Natural killer cell treated with Interleukin-12 subunit alpha and Interleukin-12 subunit beta and Interleukin-15 and Interleukin-18, amount 100 ng/mL, for 72 hours (primary cell): ENCODE results near the gene CACNA2D2. TPM values are rescaled to one million over a fixed set of nuclear protein-coding genes. Genes with fewer than 3 reads are reported as not detected.

Source experiments
- ATAC-seq, 2 donors: fragments of 150-1000 bp; cut with Tn5 transposase in 1 of 2; sonication (Bioruptor Pico), chemical (Tn5 transposase) in 1 of 2; 2 replicates each; pipeline ENCODE4 v1.10.0; 2021
- DNase-seq: peaks from one replicate; pipeline ENCODE4 v3.0.0; 2022; ENCODE audit warnings: low spot score
- H3K27ac Mint-ChIP-seq, 2 donors: 1 replicate in 1 of 2; 2 replicates in 1 of 2; pipeline ENCODE4 v1.8.0; 2022; ENCODE audit warnings: mixed read lengths in 2 of 2, mild to moderate bottlenecking in 1 of 2, moderate library complexity in 1 of 2
- H3K27me3 Mint-ChIP-seq, 2 donors: 1 replicate in 1 of 2; 2 replicates in 1 of 2; pipeline ENCODE4 v1.8.0; 2022; ENCODE audit warnings: mixed read lengths in 2 of 2
- H3K36me3 Mint-ChIP-seq: one replicate; pipeline ENCODE4 v1.8.0; 2022; ENCODE audit warnings: mixed read lengths
- H3K4me1 Mint-ChIP-seq, 2 donors: 1 replicate in 1 of 2; 2 replicates in 1 of 2; pipeline ENCODE4 v1.8.0; 2022; ENCODE audit warnings: low read depth in 2 of 2, mixed read lengths in 2 of 2, mild to moderate bottlenecking in 1 of 2
- H3K4me3 Mint-ChIP-seq: one replicate; pipeline ENCODE4 v1.8.0; 2022; ENCODE audit warnings: mixed read lengths
- H3K9me3 Mint-ChIP-seq: 2 replicates; pipeline ENCODE4 v1.8.0; 2022; ENCODE audit warnings: mixed read lengths
- total RNA-seq, 2 donors: library from RNA; stranded (reverse); gene quantifications; one replicate each; pipeline ENCODE4 v1.2.3, GENCODE V29; 2022

Gene CACNA2D2
- total RNA-seq, 2 donors from 2014 or later: 1.6 to 1.7 TPM

DNA sequence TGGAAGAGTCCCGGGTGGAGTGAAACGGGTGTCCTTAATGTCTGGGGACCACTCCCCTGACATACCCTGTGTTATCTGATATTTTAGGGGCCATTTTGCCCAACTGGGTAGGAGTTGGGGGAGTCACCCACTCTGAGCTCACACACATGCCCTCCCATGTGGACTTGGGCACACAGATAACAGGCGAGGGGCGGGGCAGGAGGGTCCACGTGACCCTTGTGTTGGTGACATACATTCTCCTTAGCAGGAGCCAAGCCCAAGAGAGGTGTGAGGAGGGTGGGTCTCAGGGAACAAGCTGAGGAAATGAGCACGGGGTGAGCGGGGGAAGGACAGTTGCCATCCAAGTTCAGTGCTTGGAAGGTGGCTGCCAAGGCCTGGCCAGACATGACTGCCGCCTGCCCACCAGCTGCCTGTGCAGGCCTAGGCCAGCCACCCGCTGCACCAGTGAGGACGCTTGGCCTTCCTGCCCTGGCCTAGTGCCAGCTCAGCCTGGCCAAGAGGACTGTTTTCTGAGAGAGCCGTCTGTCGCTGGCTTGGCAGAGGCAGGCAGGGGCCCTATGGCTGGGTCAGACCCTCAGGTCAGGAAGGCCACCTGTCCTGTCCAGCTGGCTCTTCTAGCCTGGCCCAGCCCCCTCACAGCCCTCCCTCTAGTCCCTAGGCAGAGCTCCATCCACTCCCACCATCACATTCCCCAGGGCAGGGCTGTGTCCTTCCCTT is 112.8 kb downstream of the CACNA2D2 start:
- Mint-ChIP-seq H3K27me3 (no peaks in the 10 kb centered on the region), H3K4me1 (peaks cover 6 to 15% of the 10 kb centered on the region in 2 donors), H3K27ac (no peak overlapping the region), H3K4me3 (no peak overlapping the region), H3K9me3 (no peaks in the 10 kb centered on the region), H3K36me3 (no peaks in the 10 kb centered on the region)
- ATAC-seq (no peak), DNase-seq (no peak)

DNA sequence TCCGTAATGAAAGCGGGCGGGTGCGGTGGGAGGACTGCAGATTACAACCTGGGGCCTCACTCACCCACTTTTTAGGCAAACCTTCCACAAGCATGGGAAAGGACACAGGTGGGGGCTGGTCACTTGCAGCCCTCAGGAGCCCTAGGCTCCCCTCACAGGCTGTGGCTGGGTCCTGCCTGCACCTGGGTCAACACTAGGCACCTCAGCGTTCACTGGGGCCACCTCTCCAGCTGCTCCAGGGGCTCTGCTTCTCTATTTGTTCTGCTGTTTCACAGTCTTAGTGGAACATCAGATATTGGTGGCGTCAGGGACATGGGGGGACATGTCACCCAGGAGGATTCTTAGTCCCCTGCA is 114.0 kb downstream of the CACNA2D2 start:
- Mint-ChIP-seq H3K4me1 (peaks cover 6 to 15% of the 10 kb centered on the region in 2 donors), H3K27me3 (no peaks in the 10 kb centered on the region), H3K27ac (no peak overlapping the region), H3K36me3 (no peaks in the 10 kb centered on the region), H3K9me3 (no peaks in the 10 kb centered on the region), H3K4me3 (no peak overlapping the region)
- DNase-seq: no peak
- no peak for ATAC-seq

DNA sequence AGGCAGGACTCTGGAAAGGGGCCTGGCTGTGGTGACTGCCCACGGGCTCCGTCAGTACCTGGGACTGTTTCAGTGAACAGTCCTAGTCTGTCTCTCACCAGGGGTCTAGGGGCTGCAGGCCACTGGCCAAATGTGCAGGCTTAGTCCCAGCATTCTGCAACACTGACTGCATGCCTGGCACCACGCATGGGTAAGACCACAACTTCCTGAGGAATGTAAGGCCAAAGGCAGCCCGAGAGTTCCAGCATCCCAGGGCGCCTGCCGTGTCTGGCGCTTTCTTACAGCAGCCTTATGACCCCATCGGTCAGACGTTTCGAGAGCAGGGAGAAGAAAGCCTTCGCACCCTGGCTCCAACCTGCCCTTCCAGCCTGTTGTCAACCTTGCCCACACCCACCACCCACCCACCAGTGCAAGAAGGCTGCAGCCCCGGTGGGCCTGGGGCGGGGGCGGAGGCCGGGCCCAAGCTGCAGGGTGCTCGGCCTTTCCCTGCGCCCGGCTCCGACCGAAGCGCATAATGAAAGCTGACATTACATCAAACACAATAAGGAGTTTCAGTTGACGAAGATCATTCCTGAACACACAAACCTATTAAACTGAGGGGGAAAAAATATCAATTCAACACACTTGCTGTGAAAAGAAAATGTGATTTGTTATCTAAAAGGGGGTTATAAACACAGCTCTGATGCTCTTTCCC is 114.6 kb downstream of the CACNA2D2 start:
- no peaks in the 10 kb centered on the region for H3K27me3 Mint-ChIP-seq
- DNase-seq (no peak), ATAC-seq (no peak)
- H3K36me3 Mint-ChIP-seq: no peaks in the 10 kb centered on the region
- peaks cover 6 to 15% of the 10 kb centered on the region in 2 donors for H3K4me1 Mint-ChIP-seq
- H3K4me3 Mint-ChIP-seq: no peak overlapping the region
- no peak overlapping the region for H3K27ac Mint-ChIP-seq
- H3K9me3 Mint-ChIP-seq: no peaks in the 10 kb centered on the region

DNA sequence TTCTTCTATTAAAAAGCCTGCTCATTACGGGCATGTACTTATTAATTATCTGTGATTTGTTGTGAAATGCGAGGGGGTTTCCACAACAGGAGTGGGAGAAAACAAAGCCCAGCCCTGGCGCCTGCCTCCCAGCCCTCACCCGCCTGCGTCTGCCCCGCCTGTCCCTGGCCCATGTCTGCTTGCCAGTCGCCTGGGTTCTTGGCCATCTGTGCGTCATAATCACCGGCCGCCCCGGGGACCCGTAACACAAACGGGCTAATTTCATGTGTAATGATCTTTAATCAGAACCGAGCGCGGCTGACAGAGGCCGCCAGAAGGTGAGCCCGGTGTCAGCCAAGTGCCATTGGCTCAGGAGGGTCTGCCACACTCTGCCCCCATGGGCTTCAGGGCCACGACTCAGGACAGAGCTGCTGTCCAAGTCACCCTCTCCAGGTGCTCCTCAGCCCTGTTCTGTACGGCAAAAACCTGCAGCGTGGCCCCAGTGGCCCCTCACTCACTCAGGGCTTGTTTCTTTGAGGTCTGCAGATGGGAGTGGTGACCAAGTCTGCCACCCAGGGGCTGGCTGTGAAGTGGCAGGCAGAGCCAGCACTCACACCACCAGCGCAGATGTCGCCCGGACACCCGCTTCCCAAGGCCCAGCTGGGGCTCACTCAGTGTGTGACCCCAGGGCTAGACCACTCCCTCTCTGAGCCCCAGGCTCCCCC is 115.3 kb downstream of the CACNA2D2 start:
- DNase-seq: no peak
- no peaks in the 10 kb centered on the region for H3K36me3 Mint-ChIP-seq

DNA sequence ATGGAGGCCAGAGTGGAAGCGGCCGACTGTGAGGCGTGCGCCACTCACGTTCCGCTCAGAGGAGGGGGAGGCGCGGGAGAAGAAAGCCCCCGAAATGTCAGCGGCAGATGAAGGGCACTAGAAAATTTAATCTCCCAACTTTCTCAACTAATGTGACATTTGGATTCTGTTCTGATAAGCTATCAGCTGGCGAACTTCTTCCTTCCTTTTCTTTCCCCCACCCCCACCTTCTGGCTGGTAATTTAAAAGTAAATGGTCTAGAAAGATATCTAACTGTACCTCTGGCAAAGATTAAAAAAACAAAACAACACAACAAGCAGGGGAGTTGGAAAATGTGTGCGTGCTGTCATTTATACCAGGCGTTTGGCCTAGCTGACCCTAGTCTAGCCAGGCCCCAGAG is 117.7 kb downstream of the CACNA2D2 start:
- DNase-seq: no peak
- Mint-ChIP-seq H3K27me3 (no peaks in the 10 kb centered on the region), H3K9me3 (no peaks in the 10 kb centered on the region), H3K27ac (no peak overlapping the region), H3K4me3 (no peak overlapping the region), H3K4me1 (no peaks in the 10 kb centered on the region), H3K36me3 (no peaks in the 10 kb centered on the region)
- ATAC-seq: no peak

More for the DNA sequence above, 115.3 kb downstream of the CACNA2D2 start:
- Mint-ChIP-seq H3K4me1 (peaks cover 6 to 15% of the 10 kb centered on the region in 2 donors), H3K27ac (no peak overlapping the region), H3K9me3 (no peaks in the 10 kb centered on the region), H3K4me3 (no peak overlapping the region), H3K27me3 (no peaks in the 10 kb centered on the region)
- ATAC-seq: no peak

DNA sequence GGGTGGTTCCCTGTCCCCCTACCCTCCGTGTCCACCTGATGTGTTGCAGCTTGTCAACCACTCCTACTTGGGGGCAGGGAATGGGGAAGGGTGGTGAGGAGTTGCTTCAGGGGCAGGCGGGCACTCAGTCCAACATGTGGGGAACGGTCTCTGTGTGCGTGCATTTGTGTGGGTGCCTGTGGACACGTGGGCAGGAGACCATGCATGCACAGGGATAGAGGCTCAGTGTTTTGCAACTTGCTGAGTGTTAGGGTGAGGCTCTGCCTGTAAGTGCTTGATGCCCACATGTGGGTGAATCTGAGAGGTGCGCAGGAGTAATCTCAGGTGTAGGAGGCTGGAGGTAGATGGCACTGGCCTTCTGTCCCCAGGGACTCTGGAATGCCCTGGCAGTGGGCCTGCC is 119.7 kb downstream of the CACNA2D2 start:
- no peak for ATAC-seq
- Mint-ChIP-seq H3K36me3 (no peaks in the 10 kb centered on the region), H3K27me3 (no peaks in the 10 kb centered on the region), H3K4me3 (no peak overlapping the region), H3K27ac (no peak overlapping the region), H3K4me1 (no peaks in the 10 kb centered on the region), H3K9me3 (no peaks in the 10 kb centered on the region)
- no peak for DNase-seq

DNA sequence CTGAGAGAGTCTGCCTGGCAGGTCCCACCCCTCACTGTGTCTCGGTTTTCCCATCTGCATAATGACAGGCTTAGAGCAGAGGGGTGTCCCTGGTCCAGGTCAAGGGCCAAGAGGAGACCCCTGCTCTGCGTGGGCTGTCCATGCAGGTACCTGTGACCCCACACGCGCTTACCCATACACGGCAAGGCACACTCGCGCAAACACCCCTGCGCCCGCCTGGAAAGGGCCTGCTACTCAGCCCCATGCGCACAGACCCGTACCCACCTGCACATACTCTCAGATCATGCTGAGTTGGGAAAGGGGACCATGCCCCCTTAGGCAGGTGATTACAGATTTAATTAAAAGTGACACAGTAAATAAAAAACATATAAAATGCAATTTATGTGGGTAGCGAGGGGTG is 120.7 kb downstream of the CACNA2D2 start:
- Mint-ChIP-seq H3K9me3 (no peaks in the 10 kb centered on the region), H3K36me3 (no peaks in the 10 kb centered on the region), H3K27me3 (no peaks in the 10 kb centered on the region), H3K4me1 (no peaks in the 10 kb centered on the region), H3K27ac (no peak overlapping the region), H3K4me3 (no peak overlapping the region)
- ATAC-seq: no peak
- no peak for DNase-seq

DNA sequence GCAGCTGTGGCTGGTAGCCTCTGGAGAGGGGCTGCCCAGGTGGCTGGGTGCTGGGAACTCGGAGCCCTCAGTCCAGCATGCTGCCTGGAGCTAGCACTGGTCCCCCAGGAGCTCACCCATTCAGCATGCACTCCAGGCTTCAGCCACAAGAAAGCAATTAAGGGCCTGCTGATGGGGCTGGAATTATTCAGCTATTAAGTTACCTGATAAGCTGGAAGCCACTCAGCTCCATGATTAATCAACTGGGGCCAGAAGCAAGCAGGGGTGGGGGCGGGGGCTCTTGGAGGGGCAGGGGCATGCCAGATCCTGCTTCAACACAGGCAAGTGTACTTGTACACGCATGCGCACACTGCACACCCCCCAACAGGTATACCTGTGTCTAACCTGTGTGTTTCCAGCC is 122.1 kb downstream of the CACNA2D2 start:
- H3K27me3 Mint-ChIP-seq: no peaks in the 10 kb centered on the region
- H3K9me3 Mint-ChIP-seq: no peaks in the 10 kb centered on the region
- DNase-seq: no peak
- no peaks in the 10 kb centered on the region for H3K36me3 Mint-ChIP-seq
- H3K4me3 Mint-ChIP-seq: no peak overlapping the region
- no peaks in the 10 kb centered on the region for H3K4me1 Mint-ChIP-seq
- H3K27ac Mint-ChIP-seq: no peak overlapping the region
- no peak for ATAC-seq

DNA sequence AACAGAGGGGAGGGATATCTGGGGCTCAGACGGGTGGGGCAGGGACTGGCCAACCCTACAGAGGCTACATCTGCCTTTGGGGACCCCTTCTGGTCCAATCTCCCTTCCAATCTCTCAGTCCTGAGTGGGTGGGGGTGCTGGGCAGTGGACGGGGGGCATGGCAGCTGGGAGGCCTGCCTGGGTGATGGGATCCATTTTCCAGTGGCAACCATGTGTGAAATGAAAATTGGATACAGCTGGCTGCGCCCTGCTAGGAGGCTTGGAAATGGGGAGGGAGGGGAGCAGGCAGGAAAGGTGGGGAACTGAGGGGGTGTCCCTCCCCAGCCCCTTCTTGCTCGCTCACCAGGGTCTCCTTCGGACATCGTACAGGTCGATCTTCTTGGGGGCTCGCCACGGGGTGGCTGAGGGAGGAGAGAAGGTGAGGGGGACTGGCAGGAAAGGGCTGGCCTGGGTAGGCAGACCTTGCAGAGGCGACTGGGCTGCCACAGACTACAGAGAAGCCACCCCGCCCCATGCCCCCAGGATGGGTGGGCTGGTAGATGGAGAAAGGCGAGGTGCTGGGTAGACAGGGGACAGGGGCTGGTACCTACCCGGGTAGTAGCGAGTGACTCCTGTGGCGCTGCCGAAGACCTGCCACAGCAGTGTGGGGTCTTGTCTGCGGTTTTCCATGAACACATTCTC is 122.9 kb downstream of the CACNA2D2 start:
- H3K4me3 Mint-ChIP-seq: no peak overlapping the region
- DNase-seq (no peak), ATAC-seq (no peak)
- H3K4me1 Mint-ChIP-seq: no peaks in the 10 kb centered on the region
- no peaks in the 10 kb centered on the region for H3K9me3 Mint-ChIP-seq
- H3K27me3 Mint-ChIP-seq: no peaks in the 10 kb centered on the region
- no peaks in the 10 kb centered on the region for H3K36me3 Mint-ChIP-seq
- no peak overlapping the region for H3K27ac Mint-ChIP-seq

DNA sequence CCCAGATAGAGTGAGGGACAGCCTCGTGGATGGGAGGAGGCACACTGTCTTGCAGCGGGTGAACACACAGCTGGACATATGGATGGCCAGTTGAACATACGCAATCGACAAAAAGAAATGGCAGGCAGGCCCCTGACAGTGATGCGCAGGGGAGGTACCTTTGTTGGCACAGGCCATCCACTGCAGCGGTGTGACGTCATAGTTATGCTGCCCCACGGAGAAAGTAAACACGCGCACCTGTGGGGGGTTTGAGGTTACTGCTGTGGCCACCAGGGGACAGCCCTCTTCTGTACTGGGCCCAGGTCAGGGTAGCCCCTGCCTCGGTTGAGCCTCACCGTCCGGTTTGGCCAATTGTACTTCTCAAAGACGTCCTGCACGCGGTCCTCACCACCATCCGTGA is 124.7 kb downstream of the CACNA2D2 start:
- no peak overlapping the region for H3K4me3 Mint-ChIP-seq
- ATAC-seq: no peak

DNA sequence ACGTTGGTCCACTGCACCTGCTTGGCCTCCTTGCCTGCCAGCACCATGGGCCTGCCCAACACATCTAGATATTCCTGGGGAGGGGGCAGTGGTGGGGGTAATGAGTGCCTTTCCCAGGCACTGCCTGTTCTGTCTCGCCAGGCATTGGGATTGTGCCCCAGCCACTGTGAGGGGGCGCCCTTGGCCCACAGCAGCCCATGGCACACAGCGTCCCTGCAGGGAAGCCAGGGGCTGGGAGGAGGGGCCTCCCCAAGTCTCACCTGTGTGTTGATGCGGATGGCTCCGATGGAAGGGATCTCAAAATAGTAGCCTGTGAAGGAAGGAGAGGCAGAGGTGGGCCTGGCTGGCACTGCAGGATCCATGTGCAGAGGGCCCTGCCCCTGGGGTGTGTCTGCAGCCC is 125.4 kb downstream of the CACNA2D2 start:
- peaks cover 0 to 5% of the 10 kb centered on the region in 2 donors for H3K4me1 Mint-ChIP-seq
- no peak overlapping the region for H3K4me3 Mint-ChIP-seq

More for the DNA sequence above, 124.7 kb downstream of the CACNA2D2 start:
- no peak for DNase-seq
- H3K27me3 Mint-ChIP-seq: no peaks in the 10 kb centered on the region
- H3K27ac Mint-ChIP-seq: no peak overlapping the region
- H3K4me1 Mint-ChIP-seq: peaks cover 0 to under 1% of the 10 kb centered on the region in 2 donors
- H3K9me3 Mint-ChIP-seq: no peaks in the 10 kb centered on the region
- H3K36me3 Mint-ChIP-seq: no peaks in the 10 kb centered on the region

DNA sequence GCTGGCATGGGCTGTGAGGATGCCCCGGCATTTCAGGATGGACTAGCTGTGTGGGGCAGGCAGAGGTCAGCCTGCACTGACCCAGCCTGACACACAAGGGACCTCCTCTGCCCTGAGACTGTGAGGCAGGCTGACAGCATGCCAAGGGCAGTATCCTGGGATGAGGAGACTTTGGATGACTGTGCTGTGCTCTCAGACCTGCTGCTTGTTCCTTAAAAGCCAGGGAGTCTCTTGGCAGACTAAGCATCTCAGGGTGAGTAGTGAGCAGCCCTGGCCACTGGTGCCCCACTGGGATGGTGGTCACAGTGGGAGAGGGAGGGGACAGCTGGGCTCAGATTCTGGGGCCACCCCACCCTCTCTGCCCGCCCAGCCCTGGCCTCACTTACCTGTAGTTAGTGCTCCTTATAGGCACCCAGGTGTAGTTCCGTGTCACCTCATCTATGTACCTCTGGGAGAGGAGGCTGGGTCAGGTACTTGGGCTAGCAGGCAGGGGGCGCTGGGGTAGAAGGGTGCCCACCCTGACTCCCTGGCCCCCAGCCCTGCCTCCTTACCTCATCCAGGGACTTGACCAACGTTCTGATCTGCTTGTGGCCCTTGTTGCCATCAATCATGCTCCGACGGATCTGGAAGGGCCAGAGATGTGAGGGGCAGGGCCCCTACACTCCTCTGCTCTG is 128.0 kb downstream of the CACNA2D2 start:
- Mint-ChIP-seq H3K27ac (no peak overlapping the region), H3K4me3 (no peak overlapping the region), H3K4me1 (peaks cover 0 to 10% of the 10 kb centered on the region in 2 donors), H3K27me3 (peaks cover 0 to 2% of the 10 kb centered on the region in 2 donors), H3K36me3 (no peaks in the 10 kb centered on the region), H3K9me3 (no peaks in the 10 kb centered on the region)
- no peak for DNase-seq
- ATAC-seq: no peak

More for the DNA sequence above, 125.4 kb downstream of the CACNA2D2 start:
- ATAC-seq (no peak), DNase-seq (no peak)
- Mint-ChIP-seq H3K27ac (no peak overlapping the region), H3K36me3 (no peaks in the 10 kb centered on the region), H3K27me3 (no peaks in the 10 kb centered on the region), H3K9me3 (no peaks in the 10 kb centered on the region)
